Measurements from ENCODE around the gene GDF7. TPM values are rescaled to one million over a fixed set of nuclear protein-coding genes. Genes with fewer than 3 reads are reported as not detected.

GDF7 gene
- total RNA-seq, 1 experiment from 2014 or later: 0.04 TPM

DNA sequence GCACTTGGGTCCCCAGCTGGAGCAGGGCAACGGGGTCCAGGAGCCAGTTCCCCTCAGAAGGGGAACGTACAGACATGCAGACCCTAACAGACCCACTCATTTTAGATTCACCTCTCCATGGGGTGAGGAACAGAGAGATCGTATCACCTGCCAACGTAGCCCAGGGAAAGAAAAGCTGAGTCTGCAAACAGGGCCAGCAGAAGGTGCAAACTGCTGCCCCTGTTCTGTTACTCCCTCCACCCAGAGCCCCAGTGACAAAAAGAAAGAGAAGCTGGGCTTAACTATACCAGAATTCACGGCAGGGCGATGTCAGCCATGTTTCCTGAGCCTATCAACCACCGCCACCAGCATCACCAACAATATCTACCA lies 15.2 kb upstream of the GDF7 start:
- Histone ChIP-seq H3K18ac (ENCODE audit: insufficient read length, low read depth, low read length) (no peak overlapping the region), H3K27ac (ENCODE audit: insufficient read length, low read depth, low read length) (no peak overlapping the region), H3K14ac (ENCODE audit: insufficient read depth, low read length) (no peak overlapping the region), H4K5ac (ENCODE audit: insufficient read length, low read depth, low read length) (no peak overlapping the region), H2AFZ (ENCODE audit: low read length) (no peak overlapping the region), H3K79me1 (ENCODE audit: insufficient read depth, low read depth, low read length, poor library complexity, severe bottlenecking) (no peaks in the 10 kb centered on the region), H3K4me2 (ENCODE audit: insufficient read depth, insufficient read length, low read length) (peak overlapping the region; percentile 37), H2BK120ac (ENCODE audit: low read depth, low read length, poor library complexity, severe bottlenecking) (no peak overlapping the region), H2AK5ac (ENCODE audit: insufficient read length, low read length) (no peak overlapping the region), H3K56ac (ENCODE audit: insufficient read length, low read depth, low read length) (no peak overlapping the region), H2BK20ac (ENCODE audit: low read depth, low read length, poor library complexity, severe bottlenecking) (no peak overlapping the region), H4K91ac (ENCODE audit: insufficient read length, low read depth, low read length) (no peak overlapping the region), H3K4me1 (ENCODE audit: insufficient read depth, low read length) (no peaks in the 10 kb centered on the region; the same call in 1 of the 2 replicates), H2BK5ac (ENCODE audit: insufficient read length, low read length) (no peak overlapping the region), H3K23ac (ENCODE audit: insufficient read length, low read depth, low read length) (no peak overlapping the region), H4K20me1 (ENCODE audit: control insufficient read depth, insufficient read depth, insufficient read length) (no peaks in the 10 kb centered on the region), H3K27me3 (ENCODE audit: insufficient read depth, low read length) (no peaks in the 10 kb centered on the region), H3K23me2 (ENCODE audit: insufficient read length, low read depth, low read length, poor library complexity, severe bottlenecking) (peaks cover 5% of the 10 kb centered on the region), H4K8ac (replicated peaks; ENCODE audit: insufficient read length, low read depth, low read length) (no peak overlapping the region), H3T11ph (ENCODE audit: low read length) (no peak overlapping the region), H3K9me3 (ENCODE audit: control insufficient read depth, low read depth, low read length) (no peaks in the 10 kb centered on the region), H3K79me2 (ENCODE audit: insufficient read depth, low read length) (no peaks in the 10 kb centered on the region), H2BK12ac (ENCODE audit: insufficient read length, low read depth, low read length) (no peak overlapping the region), H2BK15ac (ENCODE audit: low read depth, low read length) (no peak overlapping the region), H3K9ac (ENCODE audit: extremely low read depth, insufficient read length, low read length) (no peak overlapping the region), H3K4ac (ENCODE audit: low read depth, low read length) (no peak overlapping the region)
- no CpG with 5 or more reads among the region's 7 CpGs for WGBS (ENCODE audit: extremely low coverage, insufficient read length, low lambda C conversion rate)
- peak overlapping the region; percentile 76 to 88 for H3K4me3 Mint-ChIP-seq
- DNase-seq: no peak
- H3K27ac Mint-ChIP-seq: no peak overlapping the region; a peak in 1 of 7 replicates
- peaks cover 33 to 35% of the 10 kb centered on the region in 2 experiments for H3K4me1 Mint-ChIP-seq
- TF ChIP-seq, protein P1, sequence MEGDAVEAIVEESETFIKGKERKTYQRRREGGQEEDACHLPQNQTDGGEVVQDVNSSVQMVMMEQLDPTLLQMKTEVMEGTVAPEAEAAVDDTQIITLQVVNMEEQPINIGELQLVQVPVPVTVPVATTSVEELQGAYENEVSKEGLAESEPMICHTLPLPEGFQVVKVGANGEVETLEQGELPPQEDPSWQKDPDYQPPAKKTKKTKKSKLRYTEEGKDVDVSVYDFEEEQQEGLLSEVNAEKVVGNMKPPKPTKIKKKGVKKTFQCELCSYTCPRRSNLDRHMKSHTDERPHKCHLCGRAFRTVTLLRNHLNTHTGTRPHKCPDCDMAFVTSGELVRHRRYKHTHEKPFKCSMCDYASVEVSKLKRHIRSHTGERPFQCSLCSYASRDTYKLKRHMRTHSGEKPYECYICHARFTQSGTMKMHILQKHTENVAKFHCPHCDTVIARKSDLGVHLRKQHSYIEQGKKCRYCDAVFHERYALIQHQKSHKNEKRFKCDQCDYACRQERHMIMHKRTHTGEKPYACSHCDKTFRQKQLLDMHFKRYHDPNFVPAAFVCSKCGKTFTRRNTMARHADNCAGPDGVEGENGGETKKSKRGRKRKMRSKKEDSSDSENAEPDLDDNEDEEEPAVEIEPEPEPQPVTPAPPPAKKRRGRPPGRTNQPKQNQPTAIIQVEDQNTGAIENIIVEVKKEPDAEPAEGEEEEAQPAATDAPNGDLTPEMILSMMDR (conservative IDR thresholded peaks at IDR 0.05): no peak
- no peaks in the 10 kb centered on the region for H3K9me3 Mint-ChIP-seq
- H3K36me3 Mint-ChIP-seq (ENCODE audit: insufficient read depth in 1 of 3, low read depth in 3 of 3): no peaks in the 10 kb centered on the region; a peak in 1 of 7 replicates
- H3K27me3 Mint-ChIP-seq (ENCODE audit: low read depth): peaks cover 33% of the 10 kb centered on the region

Measured in H9 (cell line).